ENCODE data around the gene SLC24A4. TPM values are rescaled to one million over a fixed set of nuclear protein-coding genes. Genes with fewer than 3 reads are reported as not detected.

The SLC24A4 gene
- total RNA-seq, 4 donors from 2014 or later, result 0.35 to 0.49 TPM; not detected in 2

- Histone ChIP-seq H3K27me3 (no peaks in the 10 kb centered on the region), H3K4me1 (no peaks in the 10 kb centered on the region), H3K9me3 (no peaks in the 10 kb centered on the region), H3K27ac (peak overlapping the region; percentile 40 to 55), H3K36me3 (no peaks in the 10 kb centered on the region), H3K4me3 (no peak overlapping the region)
- intact Hi-C loops (cut with DNase I; ENCODE audit: low total_unique reads), result no loop called here
- DNase-seq, result no peak
- TF ChIP-seq POLR2A (IDR thresholded peaks at IDR 0.05) (no peak), CTCF (IDR thresholded peaks at IDR 0.05) (no peak)
Measured at GRCh38 chr14:92460916-92461579, 138.1 kb downstream of the SLC24A4 start.

- H3K9me3 ChIP-seq, result no peaks in the 10 kb centered on the region
- H3K27me3 ChIP-seq, result no peaks in the 10 kb centered on the region
- H3K36me3 ChIP-seq, result no peaks in the 10 kb centered on the region
- no peak overlapping the region for H3K27ac ChIP-seq
- TF ChIP-seq CTCF (IDR thresholded peaks at IDR 0.05), result no peak
- TF ChIP-seq POLR2A (IDR thresholded peaks at IDR 0.05), result no peak
- H3K4me3 ChIP-seq, result no peak overlapping the region
- no peaks in the 10 kb centered on the region for H3K4me1 ChIP-seq
- DNase-seq, result no peak
- intact Hi-C loops (cut with DNase I; ENCODE audit: low total_unique reads), result no loop called here
Measured at GRCh38 chr14:92461891-92462290, 138.9 kb downstream of the SLC24A4 start.

GRCh38 chr14:92462568-92462967 lies 139.6 kb downstream of the SLC24A4 start:
- Histone ChIP-seq H3K4me3 (no peak overlapping the region), H3K27ac (no peak overlapping the region), H3K36me3 (no peaks in the 10 kb centered on the region), H3K27me3 (no peaks in the 10 kb centered on the region), H3K9me3 (no peaks in the 10 kb centered on the region), H3K4me1 (no peaks in the 10 kb centered on the region)
- intact Hi-C loops (cut with DNase I; ENCODE audit: low total_unique reads), result no loop called here
- TF ChIP-seq CTCF (IDR thresholded peaks at IDR 0.05) (no peak), POLR2A (IDR thresholded peaks at IDR 0.05) (no peak)
- DNase-seq, result no peak

- Histone ChIP-seq H3K36me3 (no peaks in the 10 kb centered on the region), H3K4me3 (no peak overlapping the region), H3K27me3 (no peaks in the 10 kb centered on the region), H3K9me3 (no peaks in the 10 kb centered on the region), H3K27ac (no peak overlapping the region), H3K4me1 (no peaks in the 10 kb centered on the region)
- TF ChIP-seq CTCF (IDR thresholded peaks at IDR 0.05) (no peak), POLR2A (IDR thresholded peaks at IDR 0.05) (no peak)
- no peak for DNase-seq
- intact Hi-C loops (cut with DNase I; ENCODE audit: low total_unique reads), result no loop called here
Measured at GRCh38 chr14:92463141-92463540, 140.2 kb downstream of the SLC24A4 start.

- Histone ChIP-seq H3K36me3 (no peaks in the 10 kb centered on the region), H3K27ac (no peak overlapping the region), H3K27me3 (no peaks in the 10 kb centered on the region), H3K9me3 (no peaks in the 10 kb centered on the region), H3K4me3 (no peak overlapping the region), H3K4me1 (no peaks in the 10 kb centered on the region)
- TF ChIP-seq CTCF (IDR thresholded peaks at IDR 0.05) (no peak), POLR2A (IDR thresholded peaks at IDR 0.05) (no peak)
- no peak for DNase-seq
- intact Hi-C loops (cut with DNase I; ENCODE audit: low total_unique reads), result no loop called here
Measured at GRCh38 chr14:92464156-92464555, 141.2 kb downstream of the SLC24A4 start.

Measured in uterus (tissue), 4 donors.